ENCODE measurements around the gene NUP43.
"Not testable (repeated sequence)": the region's sequence is repeated elsewhere in the genome, so short reads cannot be mapped to it uniquely, and the experiment has no call there.

Gene NUP43

DNA sequence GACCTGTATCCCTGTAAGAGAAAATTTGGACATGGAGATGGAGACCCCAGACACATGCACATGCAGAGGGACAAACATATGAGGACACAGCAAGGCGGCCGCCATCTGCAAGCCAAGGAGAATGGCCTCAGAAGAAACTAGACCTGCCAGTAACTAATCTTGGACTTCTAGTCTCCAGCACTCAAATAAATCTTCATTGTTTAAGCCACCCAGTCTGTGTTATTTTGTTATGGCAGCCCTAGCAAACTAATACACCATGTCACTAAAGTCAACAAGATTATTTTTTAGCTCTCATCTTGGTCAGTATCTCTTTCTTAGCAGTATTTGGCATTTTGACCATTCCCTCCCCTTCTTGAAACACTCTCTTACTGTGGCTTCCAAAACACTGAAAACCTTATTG, 55.1 kb downstream of the NUP43 start:
- no peak for DNase-seq (ENCODE audit: low spot score)

DNA sequence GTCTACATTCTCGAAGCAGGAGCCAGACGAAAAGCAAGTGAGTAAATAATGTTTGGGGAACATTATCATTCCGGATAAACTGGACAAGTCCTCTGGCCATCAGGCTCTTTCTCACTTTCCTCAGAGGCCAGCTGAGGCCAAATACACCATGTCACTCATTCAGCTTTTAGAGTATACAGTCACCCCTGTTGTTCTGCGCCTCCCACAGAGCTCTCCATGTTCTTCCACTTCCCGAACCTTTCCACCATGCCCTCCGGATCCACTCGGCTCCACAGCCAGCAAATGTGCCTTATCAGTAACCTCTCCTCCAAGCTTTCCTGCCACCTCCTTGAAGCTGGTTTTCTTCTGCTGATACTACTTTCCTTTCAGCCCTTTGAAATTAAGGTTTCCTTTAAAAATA, 60.1 kb downstream of the NUP43 start:
- DNase-seq (ENCODE audit: low spot score), result no peak

DNA sequence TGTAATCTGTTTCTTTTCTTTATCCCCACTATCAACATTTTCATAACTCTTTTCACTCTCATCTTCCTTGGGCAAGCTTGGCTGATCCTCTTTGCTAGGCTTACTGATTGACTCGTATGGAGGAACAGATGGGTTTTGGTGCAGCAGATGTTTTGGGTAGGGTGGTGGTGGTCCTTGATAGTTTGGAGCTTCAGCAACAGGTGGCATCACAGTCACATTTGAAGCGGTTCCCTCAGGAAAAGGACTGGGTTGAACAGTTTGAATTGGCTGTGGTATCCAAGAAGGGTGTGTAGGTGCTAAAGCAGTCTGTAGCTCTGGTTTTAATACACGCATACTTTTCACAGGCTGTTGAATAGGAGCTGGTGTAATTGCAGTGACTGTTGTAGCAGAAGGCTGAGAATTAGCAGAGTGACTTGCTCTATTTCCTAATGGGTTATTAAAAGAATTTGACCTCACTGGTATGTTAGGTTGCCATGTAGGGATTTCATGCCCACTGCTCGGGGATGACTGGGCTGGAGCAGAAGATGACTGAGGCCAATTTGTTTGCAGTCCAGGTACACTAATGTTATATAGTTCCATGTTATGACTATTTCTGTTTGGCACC, 63.0 kb downstream of the NUP43 start:
- DNase-seq (ENCODE audit: low spot score), result no peak

DNA sequence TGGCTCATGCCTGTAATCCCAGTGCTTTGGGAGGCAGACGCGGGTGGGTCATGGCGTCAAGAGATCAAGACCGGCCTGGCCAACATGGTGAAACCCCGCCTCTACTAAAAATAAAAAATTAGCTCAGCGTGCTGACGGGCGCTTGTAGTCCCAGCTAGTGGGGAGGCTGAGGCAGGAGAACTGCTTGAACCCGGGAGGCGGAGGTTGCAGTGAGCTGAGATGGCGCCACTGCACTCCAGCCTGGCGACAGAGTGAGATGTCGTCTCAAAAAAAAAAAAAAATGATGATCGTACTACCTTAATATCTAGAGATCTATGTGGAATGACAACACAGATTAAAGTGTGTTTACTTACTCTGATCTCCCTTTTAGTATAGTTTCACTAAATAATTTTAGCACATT, 64.5 kb downstream of the NUP43 start:
- DNase-seq (ENCODE audit: low spot score), result not testable (repeated sequence)

DNA sequence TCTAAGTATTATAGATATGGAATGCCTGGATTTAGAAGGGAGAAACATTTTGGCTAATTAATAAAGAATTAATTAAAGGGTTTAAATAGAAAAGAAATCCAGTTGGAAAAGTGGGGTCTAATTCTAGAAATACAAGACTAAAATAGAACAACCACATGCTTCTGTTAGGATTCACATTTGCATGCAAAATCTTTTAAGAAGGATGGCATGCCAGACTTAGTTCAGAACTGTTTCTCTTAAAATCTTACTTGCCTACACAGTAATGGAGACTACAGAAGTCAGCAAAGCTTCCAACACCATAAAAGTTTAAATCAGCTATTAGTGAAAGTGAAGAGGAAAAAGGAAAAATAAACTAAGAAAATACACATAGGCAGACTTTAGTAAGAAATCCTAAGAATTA, 65.1 kb downstream of the NUP43 start:
- DNase-seq (ENCODE audit: low spot score), result no peak

DNA sequence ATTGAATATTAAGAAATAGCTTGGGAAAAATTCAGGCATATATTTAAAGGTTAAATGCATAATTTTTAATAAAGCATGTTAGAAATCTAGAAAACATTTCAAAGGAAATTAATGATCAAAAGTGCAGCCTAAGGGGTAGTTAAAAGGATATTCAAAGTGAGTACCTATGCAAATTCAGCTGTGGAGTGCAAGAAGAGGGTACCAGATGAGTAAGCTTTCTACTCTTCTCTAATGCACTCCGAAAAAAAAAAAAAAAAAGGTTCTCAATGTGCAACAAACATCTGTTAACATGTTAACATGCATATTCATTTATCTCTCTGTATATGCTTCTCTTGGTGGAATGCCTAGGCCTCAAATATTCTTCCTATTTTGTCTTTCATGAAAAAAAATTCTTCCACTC, 65.8 kb downstream of the NUP43 start:
- no peak for DNase-seq (ENCODE audit: low spot score)
